Adrenal gland (tissue), 12 donors: ENCODE results near the gene WASL. TPM values are rescaled to one million over a fixed set of nuclear protein-coding genes. Genes with fewer than 3 reads are reported as not detected.

ENCODE experiments used
- DNase-seq, 7 donors: peaks; one replicate each; pipeline ENCODE4 v3.0.0-alpha.2; 2019 to 2020
- H3K27ac ChIP-seq, 5 donors: fragments of 200-600 bp; sonication (generic) in 4 of 5; 1 replicate in 3 of 5; 2 replicates in 2 of 5; pipeline versions ENCODE4 v1.5.1 to v1.8.0; 2016 to 2020; ENCODE audit warnings: mild to moderate bottlenecking in 1 of 5
- H3K27me3 ChIP-seq: fragments of 200-600 bp; 2 replicates; pipeline ENCODE4 v1.8.0; 2021
- H3K36me3 ChIP-seq, 2 donors: fragments of 200-600 bp; replicated peaks in 1 of 2; 1 replicate in 1 of 2; 2 replicates in 1 of 2; pipeline versions ENCODE4 v1.5.1 to v1.8.0; 2018 to 2022
- H3K4me1 ChIP-seq, 2 donors: fragments of 200-600 bp; replicated peaks in 1 of 2; 1 replicate in 1 of 2; 2 replicates in 1 of 2; pipeline versions ENCODE4 v1.5.1 to v1.8.0; 2018 to 2021
- H3K4me3 ChIP-seq, 4 donors: fragments of 200-600 bp; sonication (generic) in 3 of 4; one replicate each; pipeline ENCODE4 v1.5.1; 2016 to 2018
- H3K9me3 ChIP-seq, 3 donors: fragments of 200-600 bp; sonication (generic) in 1 of 3; replicated peaks in 1 of 3; 1 replicate in 2 of 3; 2 replicates in 1 of 3; pipeline versions ENCODE4 v1.5.1 to v1.8.0; 2016 to 2021
- POLR2A ChIP-seq, 2 donors: fragments of 450-650 bp; IDR thresholded peaks; one replicate each; pipeline ENCODE4 v1.6.1; 2017; ENCODE audit warnings: antibody characterized with exemption in 2 of 2, mild to moderate bottlenecking in 2 of 2, moderate library complexity in 1 of 2
- WGBS, 4 donors: extraction: QIAGEN DNeasy Blood & Tissue Kit in 2 of 4; methylation state at CpG; one replicate each; pipeline versions ENCODE4 v1.1.5 to v1.1.7; 2013 to 2017; 5-methylcytosine and 5-hydroxymethylcytosine counted together
- intact Hi-C, 2 donors: fragments of 100-400 bp; cut with DNase I; formaldehyde crosslinking; loops; one replicate each; pipeline versions ENCODE4 v1.14.1 to v1.15.0; 2022 to 2023
- polyA plus RNA-seq, 3 donors: library from polyadenylated mRNA; stranded (reverse); fragments of 200-250 nt in 2 of 3; fragments of 350-450 nt in 1 of 3; fragmentation: Illumina TruSeq in 1 of 3; extraction: RNeasy Lipid Tissue Mini Kit (QIAGEN cat#74804) in 1 of 3; gene quantifications; one replicate each; pipeline ENCODE4 v1.2.3, GENCODE V29; 2013 to 2014
- total RNA-seq, 9 donors: library from RNA; depleted of rRNA in 4 of 9; stranded (reverse); fragments of >200 nt in 4 of 9; fragments of 120-200 nt in 1 of 9; fragmentation: NEBNext Ultra II Directional in 1 of 9; extraction: Animal tissue kit (Norgen Biotek cat#: 25700) in 1 of 9; gene quantifications; one replicate each; pipeline versions ENCODE4 v1.1.0 to v1.2.4, GENCODE V29; 2013 to 2023
- TF ChIP-seq, protein P1 (sequence below), 6 experiments: fragments of 450-650 bp in 4 of 6; fragments of 200-600 bp in 2 of 6; sonication (generic) in 1 of 6; IDR thresholded peaks; 1 replicate in 5 of 6; 2 replicates in 1 of 6; pipeline versions ENCODE4 v1.5.1 to v1.8.0; 2016 to 2021; ENCODE audit warnings: antibody characterized with exemption in 6 of 6, mild to moderate bottlenecking in 2 of 6, moderate library complexity in 1 of 6
- donor health status: healthy with polysubstance abuse.
- donor health status: Bipolar disorder and iron deficiency.
- donor health status: DM: yes; HTN: yes; CAD: no.
- donor health status: DM: no; HTN: no; CAD: no.
- donor health status: DM: no; HTN: no; CAD: no.
- donor health status: DM: yes; HTN: yes; CAD: no.

The WASL gene
- total and polyA plus RNA-seq, 12 donors = 12.2 to 52.1 (median 33.1) TPM

DNA sequence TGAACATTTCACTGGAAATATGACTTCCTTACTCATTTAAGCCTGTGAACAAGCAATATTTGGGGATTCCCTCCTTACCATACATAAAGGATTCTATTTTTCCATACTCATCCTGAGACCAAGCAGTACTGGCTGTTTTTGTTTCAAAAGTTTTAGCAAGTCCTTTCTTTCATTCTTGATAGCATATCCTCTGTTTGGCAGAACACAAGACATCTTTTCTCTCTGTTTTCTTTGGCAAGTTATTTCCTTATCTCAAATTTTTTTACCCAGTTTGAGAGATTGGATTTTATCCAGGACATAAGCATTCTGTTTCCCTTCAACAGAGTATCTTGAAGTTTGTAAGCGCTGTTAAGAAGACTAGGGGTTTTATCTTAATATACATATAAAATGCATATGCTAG, 3.0 kb upstream of the WASL start:
- DNase-seq = no peak
- no peaks in the 10 kb centered on the region for H3K36me3 ChIP-seq
- no peak overlapping the region for H3K4me3 ChIP-seq
- TF ChIP-seq POLR2A (IDR thresholded peaks at IDR 0.05) = no peak
- TF ChIP-seq, protein P1, sequence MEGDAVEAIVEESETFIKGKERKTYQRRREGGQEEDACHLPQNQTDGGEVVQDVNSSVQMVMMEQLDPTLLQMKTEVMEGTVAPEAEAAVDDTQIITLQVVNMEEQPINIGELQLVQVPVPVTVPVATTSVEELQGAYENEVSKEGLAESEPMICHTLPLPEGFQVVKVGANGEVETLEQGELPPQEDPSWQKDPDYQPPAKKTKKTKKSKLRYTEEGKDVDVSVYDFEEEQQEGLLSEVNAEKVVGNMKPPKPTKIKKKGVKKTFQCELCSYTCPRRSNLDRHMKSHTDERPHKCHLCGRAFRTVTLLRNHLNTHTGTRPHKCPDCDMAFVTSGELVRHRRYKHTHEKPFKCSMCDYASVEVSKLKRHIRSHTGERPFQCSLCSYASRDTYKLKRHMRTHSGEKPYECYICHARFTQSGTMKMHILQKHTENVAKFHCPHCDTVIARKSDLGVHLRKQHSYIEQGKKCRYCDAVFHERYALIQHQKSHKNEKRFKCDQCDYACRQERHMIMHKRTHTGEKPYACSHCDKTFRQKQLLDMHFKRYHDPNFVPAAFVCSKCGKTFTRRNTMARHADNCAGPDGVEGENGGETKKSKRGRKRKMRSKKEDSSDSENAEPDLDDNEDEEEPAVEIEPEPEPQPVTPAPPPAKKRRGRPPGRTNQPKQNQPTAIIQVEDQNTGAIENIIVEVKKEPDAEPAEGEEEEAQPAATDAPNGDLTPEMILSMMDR (IDR thresholded peaks at IDR 0.05) = no peak
- H3K27ac ChIP-seq = no peak overlapping the region
- intact Hi-C loops = no loop called here
- 51 to 69% (median 54%) methylated on average over 1 of the region's 1 CpG for WGBS, 4 donors
- no peaks in the 10 kb centered on the region for H3K27me3 ChIP-seq
- peaks cover 16 to 36% of the 10 kb centered on the region in 2 donors for H3K4me1 ChIP-seq
- H3K9me3 ChIP-seq = no peaks in the 10 kb centered on the region

DNA sequence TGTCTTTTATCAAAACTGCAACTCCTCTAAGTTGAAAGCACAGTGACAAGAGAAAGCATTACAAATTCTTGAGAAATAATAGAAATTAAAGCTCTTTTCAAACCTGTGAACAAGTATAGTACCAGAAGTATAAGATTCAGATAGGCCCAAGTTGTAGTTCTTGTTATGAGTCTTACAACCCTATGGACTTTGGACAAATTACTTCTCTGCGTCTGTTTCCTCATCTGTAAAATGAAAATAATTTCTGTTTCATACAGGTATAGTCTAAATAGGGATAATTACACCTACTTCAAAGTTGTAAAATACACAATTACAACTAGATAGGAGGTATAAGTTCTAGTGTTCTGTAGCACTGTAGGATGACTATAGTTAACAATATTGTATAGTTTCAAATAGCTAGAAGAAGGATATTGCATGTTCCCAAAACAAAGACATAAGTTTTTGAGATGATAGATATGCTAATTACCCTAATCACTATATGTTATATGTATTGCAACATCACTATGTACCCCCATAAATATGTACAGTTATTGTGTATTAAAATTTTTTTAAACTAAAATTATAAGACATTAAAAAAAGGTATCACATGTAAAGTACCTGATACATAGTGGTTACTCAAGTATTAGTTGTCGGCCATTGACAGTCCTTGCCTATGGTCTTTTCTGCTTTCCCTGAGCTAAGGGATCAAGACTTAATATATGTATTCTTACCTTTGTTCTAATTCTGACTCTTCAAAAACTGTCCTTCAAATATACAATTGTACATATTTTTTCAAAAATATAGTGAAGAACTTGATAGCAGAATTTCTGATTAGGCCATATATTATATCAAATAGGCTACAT, 1.8 kb upstream of the WASL start:
- Histone ChIP-seq H3K4me3 (peak overlapping the region in 1 of 4 donors; percentile 75), H3K4me1 (peaks cover 19 to 48% of the 10 kb centered on the region in 2 donors), H3K27ac (no peak overlapping the region), H3K36me3 (no peaks in the 10 kb centered on the region), H3K27me3 (no peaks in the 10 kb centered on the region), H3K9me3 (no peaks in the 10 kb centered on the region)
- WGBS, 4 donors = 87 to 98% (median 96%) methylated on average over 2 of the region's 2 CpGs
- intact Hi-C loops = no loop called here
- TF ChIP-seq, protein P1 (IDR thresholded peaks at IDR 0.05) = no peak
- TF ChIP-seq POLR2A (IDR thresholded peaks at IDR 0.05) = no peak
- DNase-seq = no peak

DNA sequence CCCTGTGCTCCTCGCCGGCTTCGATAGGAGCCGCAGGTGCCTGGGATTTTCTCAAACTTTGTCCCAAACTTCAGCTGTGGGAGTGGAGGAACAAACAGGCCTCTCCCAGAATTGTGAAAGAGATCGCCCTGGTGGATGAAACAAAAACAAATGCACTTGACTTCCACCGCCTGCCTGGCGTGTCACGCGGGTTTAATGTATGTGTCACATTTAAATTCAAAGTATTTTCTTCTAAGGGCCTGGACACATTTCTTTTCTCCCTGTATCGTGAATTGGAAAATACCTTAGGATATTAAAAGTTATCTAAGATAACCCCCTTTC, 694 bp upstream of the WASL start:
- Histone ChIP-seq H3K36me3 (no peaks in the 10 kb centered on the region), H3K4me1 (peaks cover 24 to 59% of the 10 kb centered on the region in 2 donors), H3K9me3 (no peaks in the 10 kb centered on the region), H3K27ac (peak overlapping the region; percentile 88 to 99 (median 98)), H3K4me3 (peak overlapping the region in 3 of 4 donors; percentile 48 to 95 (median 75)), H3K27me3 (no peaks in the 10 kb centered on the region)
- WGBS, 4 donors = 0 to 3% (median 2%) methylated on average over 10 of the region's 10 CpGs
- peak in 2 of 7 donors; percentile 52 to 60 for DNase-seq
- TF ChIP-seq, protein P1 (IDR thresholded peaks at IDR 0.05) = peak in 4 of 6 experiments; percentile 18 to 60 (median 42)
- TF ChIP-seq POLR2A (IDR thresholded peaks at IDR 0.05) = no peak
- intact Hi-C loops = no loop called here

DNA sequence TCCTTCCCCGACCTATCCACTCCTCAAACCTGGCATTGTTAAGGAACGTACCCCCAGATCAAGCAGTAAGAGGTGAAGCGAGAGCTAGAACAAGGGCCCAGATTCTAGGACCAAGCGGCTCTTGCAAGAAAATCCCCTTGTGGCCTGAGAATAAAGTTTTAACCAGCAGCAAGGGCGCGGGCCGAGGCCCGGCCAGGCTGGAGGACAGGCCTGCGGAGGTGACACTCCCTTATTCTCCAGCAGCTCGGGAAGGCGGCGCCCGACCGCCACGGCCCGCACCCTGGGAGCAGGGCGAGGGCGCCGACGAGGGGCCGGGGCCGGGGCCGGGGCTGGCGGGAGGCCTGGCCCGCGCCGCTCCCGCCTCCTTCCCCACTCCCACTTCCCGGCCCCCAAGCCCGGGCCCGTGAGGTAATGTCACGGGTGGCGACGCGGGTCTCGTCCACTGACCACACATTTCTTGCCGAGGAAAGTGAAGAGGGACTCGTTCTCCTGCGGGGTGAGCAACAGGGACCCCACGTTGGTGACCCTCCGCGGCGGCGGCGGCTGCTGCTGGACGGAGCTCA, 551 bp downstream of the WASL start:
- H3K9me3 ChIP-seq = no peaks in the 10 kb centered on the region
- no peaks in the 10 kb centered on the region for H3K36me3 ChIP-seq
- H3K27ac ChIP-seq = peak overlapping the region; percentile 88 to 99 (median 98)
- H3K4me3 ChIP-seq = peak overlapping the region; percentile 19 to 95 (median 78)
- TF ChIP-seq, protein P1 (IDR thresholded peaks at IDR 0.05) = peak in 2 of 6 experiments; percentile 1 to 14
- no peak for TF ChIP-seq POLR2A (IDR thresholded peaks at IDR 0.05)
- 0 to 1% (median 0%) methylated on average over 4 to 46 of the region's 46 CpGs for WGBS, 4 donors
- peaks cover 24 to 66% of the 10 kb centered on the region in 2 donors for H3K4me1 ChIP-seq
- DNase-seq = peak in 6 of 7 donors; percentile 43 to 67 (median 49)
- no peaks in the 10 kb centered on the region for H3K27me3 ChIP-seq
- intact Hi-C loops = no loop called here
